Cardiac septum (tissue), 1 donor: Measurements from ENCODE around the gene TMEM59. TPM values are rescaled to one million over a fixed set of nuclear protein-coding genes. Genes with fewer than 3 reads are reported as not detected.
"Not testable (repeated sequence)": the region's sequence is repeated elsewhere in the genome, so short reads cannot be mapped to it uniquely, and the experiment has no call there.

Source experiments
- DNase-seq: peaks from one replicate; pipeline ENCODE4 v3.0.0-alpha.2; 2020; ENCODE audit warnings: low spot score
- intact Hi-C: fragments of 100-400 bp; cut with DNase I; formaldehyde crosslinking; loops from one replicate; pipeline ENCODE4 v1.14.0; 2022
- total RNA-seq: library from RNA; stranded (reverse); fragmentation: NEBNext Ultra II Directional; extraction: Animal tissue kit (Norgen Biotek cat#: 25700); gene quantifications from one replicate; pipeline ENCODE4 v1.2.1, GENCODE V29; 2021
- donor health status: DM: no; HTN: no; CAD: no.

TMEM59 gene
- total RNA-seq, 1 donor from 2014 or later, result 289 TPM

- intact Hi-C loops, result no loop called here
Observed at GRCh38 chr1:54064299-54064698, 11.3 kb upstream of the TMEM59 start.

GRCh38 chr1:54054438-54054749, 1.4 kb upstream of the TMEM59 start:
- DNase-seq, result no peak
- intact Hi-C loops, result loop anchor here (5.0 kb wide), 2 partner anchors 107 to 167 kb away; partner anchors contain the start of genes IFT25, LRRC42 and YIPF1

More at GRCh38 chr1:54064299-54064698, 11.3 kb upstream of the TMEM59 start:
- DNase-seq, result no peak

GRCh38 chr1:54053745-54054437, 887 bp upstream of the TMEM59 start:
- no peak for DNase-seq
- intact Hi-C loops, result loop anchor here (1.0 to 5.0 kb wide), 3 partner anchors 107 to 216 kb away; partner anchors contain the start of genes IFT25, LRRC42, NDC1 and YIPF1

- DNase-seq, result no peak
Observed at GRCh38 chr1:54052431-54052933, 522 bp downstream of the TMEM59 start.

GRCh38 chr1:54051933-54052430, 1.0 kb downstream of the TMEM59 start:
- DNase-seq, result no peak
- intact Hi-C loops, result loop anchor here (5.0 kb wide), 2 partner anchors 105 to 165 kb away; partner anchors contain the start of genes IFT25, LRRC42 and YIPF1

More at GRCh38 chr1:54052431-54052933, 522 bp downstream of the TMEM59 start:
- intact Hi-C loops, result loop anchor here (5.0 kb wide), 2 partner anchors 105 to 165 kb away; partner anchors contain the start of genes IFT25, LRRC42 and YIPF1

GRCh38 chr1:54050435-54050834, 2.6 kb downstream of the TMEM59 start:
- DNase-seq, result not testable (repeated sequence)
- intact Hi-C loops, result loop anchor here (5.0 kb wide), 2 partner anchors 103 to 163 kb away; partner anchors contain the start of genes IFT25, LRRC42 and YIPF1

GRCh38 chr1:54047384-54048305, 5.4 kb downstream of the TMEM59 start:
- intact Hi-C loops, result no loop called here
- no peak for DNase-seq

GRCh38 chr1:54046671-54047383, 6.2 kb downstream of the TMEM59 start:
- intact Hi-C loops, result no loop called here
- no peak for DNase-seq

GRCh38 chr1:54045496-54045895, 7.5 kb downstream of the TMEM59 start:
- DNase-seq, result no peak
- intact Hi-C loops, result no loop called here

- intact Hi-C loops, result no loop called here
- DNase-seq, result no peak
Observed at GRCh38 chr1:54041806-54042205, 11.2 kb downstream of the TMEM59 start.

- no peak for DNase-seq
- intact Hi-C loops, result no loop called here
Observed at GRCh38 chr1:54037476-54037875, 15.5 kb downstream of the TMEM59 start.

- intact Hi-C loops, result no loop called here
- DNase-seq, result no peak
Observed at GRCh38 chr1:54028306-54029251, 24.4 kb downstream of the TMEM59 start.

GRCh38 chr1:54027848-54028247, 25.2 kb downstream of the TMEM59 start:
- intact Hi-C loops, result no loop called here
- DNase-seq, result no peak

GRCh38 chr1:54024811-54025210, 28.2 kb downstream of the TMEM59 start:
- intact Hi-C loops, DNase-seq: not testable (repeated sequence)

GRCh38 chr1:54024358-54024757, 28.6 kb downstream of the TMEM59 start:
- no peak for DNase-seq
- intact Hi-C loops, result no loop called here

- DNase-seq, intact Hi-C loops: not testable (repeated sequence)
Observed at GRCh38 chr1:54019562-54020176, 33.3 kb downstream of the TMEM59 start.

- DNase-seq, result no peak
- intact Hi-C loops, result no loop called here
Observed at GRCh38 chr1:54018635-54019034, 34.4 kb downstream of the TMEM59 start.

- DNase-seq, result no peak
- intact Hi-C loops, result no loop called here
Observed at GRCh38 chr1:54017979-54018378, 35.0 kb downstream of the TMEM59 start, which contains the start of gene LDLRAD1. TSS of gene LDLRAD1 (minus strand) at chr1:54018186. CDS start at chr1:54018112, 74 bp downstream.
